Measurements from ENCODE around the gene NREP.

- TF ChIP-seq CTCF (IDR thresholded peaks at IDR 0.05) (no peak), EZH2 (IDR thresholded peaks at IDR 0.05) (no peak)
Observed at GRCh38 chr5:111745075-111745739, 11.8 kb downstream of the NREP start.

Measured in neural progenitor cell (in vitro differentiated cells).